GM12872 (cell line): ENCODE data around the gene TBC1D16.

Experiments used
- TF ChIP-seq, protein P1 (sequence below): IDR thresholded peaks from 3 replicates; pipeline ENCODE4 v1.5.1; 2011; ENCODE audit warnings: low read depth, mild to moderate bottlenecking, low read length, moderate library complexity; ENCODE audit not compliant: insufficient read depth

Gene TBC1D16

GRCh38 chr17:79919862-79920720 is 115.6 kb downstream of the TBC1D16 start:
- TF ChIP-seq, protein P1, sequence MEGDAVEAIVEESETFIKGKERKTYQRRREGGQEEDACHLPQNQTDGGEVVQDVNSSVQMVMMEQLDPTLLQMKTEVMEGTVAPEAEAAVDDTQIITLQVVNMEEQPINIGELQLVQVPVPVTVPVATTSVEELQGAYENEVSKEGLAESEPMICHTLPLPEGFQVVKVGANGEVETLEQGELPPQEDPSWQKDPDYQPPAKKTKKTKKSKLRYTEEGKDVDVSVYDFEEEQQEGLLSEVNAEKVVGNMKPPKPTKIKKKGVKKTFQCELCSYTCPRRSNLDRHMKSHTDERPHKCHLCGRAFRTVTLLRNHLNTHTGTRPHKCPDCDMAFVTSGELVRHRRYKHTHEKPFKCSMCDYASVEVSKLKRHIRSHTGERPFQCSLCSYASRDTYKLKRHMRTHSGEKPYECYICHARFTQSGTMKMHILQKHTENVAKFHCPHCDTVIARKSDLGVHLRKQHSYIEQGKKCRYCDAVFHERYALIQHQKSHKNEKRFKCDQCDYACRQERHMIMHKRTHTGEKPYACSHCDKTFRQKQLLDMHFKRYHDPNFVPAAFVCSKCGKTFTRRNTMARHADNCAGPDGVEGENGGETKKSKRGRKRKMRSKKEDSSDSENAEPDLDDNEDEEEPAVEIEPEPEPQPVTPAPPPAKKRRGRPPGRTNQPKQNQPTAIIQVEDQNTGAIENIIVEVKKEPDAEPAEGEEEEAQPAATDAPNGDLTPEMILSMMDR = no peak

DNA sequence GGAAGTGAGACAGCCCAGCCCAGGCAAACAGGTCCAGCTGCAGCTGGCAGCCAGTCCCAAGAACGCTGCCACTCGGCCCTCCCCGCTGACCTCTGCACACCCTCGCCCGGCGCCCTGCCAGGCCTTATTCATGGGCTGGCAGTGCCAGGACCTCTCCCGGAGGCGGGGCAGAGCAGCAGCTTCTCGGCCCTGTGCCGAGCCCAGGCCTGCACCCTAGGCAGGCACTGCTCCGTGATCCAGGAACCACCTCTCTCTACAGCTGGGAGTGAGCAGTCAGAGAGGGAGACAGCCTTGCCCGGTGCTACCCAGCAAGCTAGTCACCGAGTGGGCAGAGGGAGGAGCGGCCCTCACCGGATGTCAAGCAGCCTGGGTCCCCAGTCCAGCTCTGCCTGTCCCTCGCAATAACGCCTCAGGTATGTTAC is 116.5 kb downstream of the TBC1D16 start:
- TF ChIP-seq, protein P1 = no peak

DNA sequence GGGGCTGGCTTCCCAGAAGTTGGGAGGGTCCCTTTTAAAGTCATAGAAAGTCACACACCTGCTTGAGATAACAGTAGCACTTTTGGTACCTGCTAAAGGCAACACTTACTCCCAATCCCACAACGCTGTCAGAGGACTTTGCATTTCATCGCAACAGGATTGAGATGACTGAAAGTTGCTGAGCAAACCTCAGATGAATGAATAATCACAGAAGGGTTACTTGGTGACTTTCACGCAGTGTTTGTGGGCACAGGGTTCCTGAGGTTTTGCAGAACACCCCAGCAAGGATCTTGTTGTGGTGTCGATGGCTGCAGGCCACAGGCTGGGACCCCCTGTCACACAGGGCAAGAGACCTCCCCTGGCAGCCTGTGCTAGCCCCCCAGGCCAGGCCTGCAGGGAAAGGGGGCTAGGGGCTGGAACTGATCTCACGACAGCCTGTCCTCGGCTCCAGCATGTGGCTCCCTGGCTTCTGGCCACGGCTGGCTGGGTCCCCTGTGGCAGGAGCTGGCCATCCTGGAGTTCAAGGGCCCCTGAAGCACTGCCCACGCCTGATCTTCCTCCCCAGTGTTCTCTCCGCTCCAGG is 117.0 kb downstream of the TBC1D16 start:
- TF ChIP-seq, protein P1 = no peak

DNA sequence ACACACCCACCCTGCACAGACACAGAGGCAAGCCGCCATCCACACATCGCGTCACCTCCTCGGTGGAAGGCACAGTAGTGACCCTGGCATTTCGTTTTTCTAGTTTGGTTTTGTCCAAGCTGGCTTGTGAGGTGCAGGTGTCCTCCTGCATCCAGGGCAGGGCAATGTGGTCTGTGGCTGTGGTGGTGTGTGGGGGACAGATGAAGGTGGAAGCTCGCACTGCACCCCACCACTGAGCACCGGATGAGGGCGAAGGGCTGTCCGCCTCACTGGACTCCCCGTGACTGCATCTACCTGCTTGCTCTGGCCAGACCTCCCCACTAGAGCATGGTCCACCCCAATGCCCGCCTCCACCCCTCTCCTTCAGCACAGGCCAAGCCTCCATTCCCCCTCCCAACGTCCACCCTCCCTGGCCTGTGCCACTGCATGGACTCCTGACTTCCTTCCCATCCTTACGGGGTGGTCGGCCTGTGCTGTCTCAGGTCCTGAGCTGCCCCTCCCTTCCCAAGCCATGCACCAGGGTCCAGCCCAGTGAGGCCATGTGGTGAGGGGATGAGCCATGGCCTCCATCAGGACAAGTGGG is 117.7 kb downstream of the TBC1D16 start:
- TF ChIP-seq, protein P1 = no peak

DNA sequence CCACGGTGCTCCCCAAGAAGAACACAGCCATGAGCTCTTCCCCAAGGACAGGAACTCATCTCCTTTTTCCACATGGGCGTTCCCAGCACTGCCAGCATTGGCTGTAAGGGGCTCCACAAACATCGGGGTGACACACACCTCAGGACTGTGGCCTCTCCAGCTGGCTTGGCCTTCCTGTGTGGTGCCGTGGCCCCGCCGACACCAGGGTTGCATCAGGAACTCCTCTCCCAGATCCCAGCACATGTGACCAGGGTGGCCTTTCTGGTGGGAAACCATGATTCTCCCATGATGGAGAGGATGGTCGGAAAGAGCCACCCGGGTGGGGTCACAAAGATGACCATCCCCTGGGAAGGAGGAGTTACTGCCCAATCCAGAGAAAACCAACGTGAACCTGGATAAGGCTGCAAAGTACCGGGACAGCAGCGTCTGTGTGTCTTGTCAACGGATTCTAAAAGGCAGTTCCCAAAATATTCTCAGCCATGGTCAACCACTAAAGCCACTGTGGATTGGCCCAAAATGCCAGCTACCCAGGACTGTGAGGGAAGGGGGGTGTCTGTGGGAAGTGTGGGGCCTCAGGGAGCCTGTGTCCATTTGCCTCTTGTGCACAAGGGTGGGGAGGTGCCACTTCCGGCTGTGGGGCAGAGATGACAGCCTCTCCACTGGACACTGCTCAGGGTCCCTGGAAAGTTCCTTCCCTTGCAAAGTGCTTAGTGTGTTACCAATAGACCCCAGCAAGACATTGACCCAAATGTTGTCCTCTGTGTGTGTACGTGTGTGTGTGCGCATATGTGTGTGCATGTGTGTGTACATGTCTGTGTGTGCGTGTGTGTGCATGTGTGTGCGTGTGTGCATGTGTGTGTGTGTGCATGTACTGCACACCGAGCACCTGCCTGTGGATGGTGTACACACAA is 118.4 kb downstream of the TBC1D16 start:
- TF ChIP-seq, protein P1 = no peak

DNA sequence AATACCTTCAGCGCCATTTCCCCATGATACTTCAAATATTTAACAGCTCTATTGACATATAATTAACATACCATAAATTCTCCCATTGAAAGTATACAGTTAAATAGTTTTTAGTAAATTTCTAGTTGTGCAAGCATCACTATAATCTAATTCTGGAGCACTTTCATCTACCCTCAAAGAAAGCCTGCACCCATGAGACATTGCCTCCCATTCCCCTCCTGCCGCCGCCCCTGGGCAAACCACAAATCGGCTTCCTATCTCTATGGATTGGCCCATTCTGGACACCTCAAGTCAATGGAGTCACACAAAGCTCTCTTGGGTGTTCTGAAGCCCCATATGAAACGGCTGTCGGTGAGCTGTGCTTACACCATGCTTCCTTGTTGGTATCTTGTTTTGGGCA is 119.2 kb downstream of the TBC1D16 start:
- TF ChIP-seq, protein P1 = no peak
